Breast epithelium (tissue), 4 donors: ENCODE measurements around the gene MCM3AP. TPM values are rescaled to one million over a fixed set of nuclear protein-coding genes. Genes with fewer than 3 reads are reported as not detected.

Experiments
- DNase-seq, 2 donors: peaks; one replicate each; pipeline ENCODE4 v3.0.0-alpha.2; 2019; ENCODE audit warnings: low spot score in 2 of 2
- H3K27ac ChIP-seq, 2 donors: fragments of 200-600 bp; sonication (generic) in 1 of 2; one replicate each; pipeline ENCODE4 v1.5.1; 2016 to 2019; ENCODE audit warnings: mild to moderate bottlenecking in 1 of 2
- H3K27me3 ChIP-seq, 2 donors: fragments of 200-600 bp; sonication (generic) in 1 of 2; one replicate each; pipeline versions ENCODE4 v1.5.1 to v1.6.0; 2017 to 2019; ENCODE audit warnings: control low read depth in 1 of 2, mild to moderate bottlenecking in 1 of 2
- H3K36me3 ChIP-seq: fragments of 200-600 bp; one replicate; pipeline ENCODE4 v1.5.1; 2019
- H3K4me1 ChIP-seq, 2 donors: fragments of 200-600 bp; sonication (generic); one replicate each; pipeline ENCODE4 v1.5.1; 2016 to 2019; ENCODE audit warnings: control low read depth in 1 of 2
- H3K4me3 ChIP-seq, 3 donors: fragments of 200-600 bp; sonication (generic); 1 replicate in 2 of 3; 2 replicates in 1 of 3; pipeline ENCODE4 v1.5.1; 2016 to 2019; ENCODE audit warnings: mild to moderate bottlenecking in 3 of 3, moderate library complexity in 2 of 3
- H3K9me3 ChIP-seq, 2 donors: fragments of 200-600 bp; sonication (generic) in 1 of 2; one replicate each; pipeline ENCODE4 v1.5.1; 2016 to 2019; ENCODE audit warnings: control low read depth in 1 of 2
- CTCF ChIP-seq, 3 donors: fragments of 450-650 bp; IDR thresholded peaks; one replicate each; pipeline ENCODE4 v1.5.1; 2016 to 2017; ENCODE audit warnings: antibody characterized with exemption in 3 of 3, mild to moderate bottlenecking in 3 of 3, moderate library complexity in 3 of 3
- POLR2A ChIP-seq: fragments of 450-650 bp; IDR thresholded peaks from one replicate; pipeline ENCODE4 v1.6.1; 2016; ENCODE audit warnings: antibody characterized with exemption, mild to moderate bottlenecking, moderate library complexity
- POLR2AphosphoS5 ChIP-seq, 3 donors: sonication (generic); formaldehyde crosslinking; IDR thresholded peaks; one replicate each; pipeline ENCODE4 v1.6.1; 2017; ENCODE audit warnings: antibody characterized with exemption in 3 of 3
- intact Hi-C: fragments of 100-400 bp; cut with DNase I; formaldehyde crosslinking; loops from one replicate; pipeline ENCODE4 v1.15.1; 2023; ENCODE audit warnings: low total_unique reads
- total RNA-seq, 3 donors: library from RNA; depleted of rRNA; stranded (reverse); fragments of >200 nt; gene quantifications; one replicate each; pipeline ENCODE4 v1.1.0, GENCODE V29; 2016

The MCM3AP gene
- total RNA-seq, 3 donors from 2014 or later, result 91.5 to 100.0 (median 99.2) TPM

- DNase-seq, result peak; percentile 61 to 67
- Histone ChIP-seq H3K36me3 (no peaks in the 10 kb centered on the region), H3K9me3 (no peaks in the 10 kb centered on the region), H3K4me1 (peaks cover 0 to 4% of the 10 kb centered on the region in 2 donors), H3K4me3 (peak overlapping the region; percentile 38 to 71 (median 52)), H3K27ac (peak overlapping the region; percentile 30 to 88), H3K27me3 (no peaks in the 10 kb centered on the region)
- intact Hi-C loops, result no loop called here
- TF ChIP-seq POLR2AphosphoS5 (IDR thresholded peaks at IDR 0.05) (peak in 1 of 3 donors; percentile 49), POLR2A (no peak)
These were observed 10.8 kb upstream of the MCM3AP start for GRCh38 chr21:46295996-46296752.

- Histone ChIP-seq H3K4me3 (peak overlapping the region in 1 of 3 donors; percentile 43), H3K36me3 (no peaks in the 10 kb centered on the region), H3K9me3 (no peaks in the 10 kb centered on the region), H3K27ac (peak overlapping the region; percentile 30 to 86), H3K4me1 (peaks cover 0 to 4% of the 10 kb centered on the region in 2 donors), H3K27me3 (no peaks in the 10 kb centered on the region)
- intact Hi-C loops, result no loop called here
- no peak for DNase-seq
- TF ChIP-seq POLR2A (no peak), CTCF (IDR thresholded peaks at IDR 0.05) (no peak)
These were observed 9.9 kb upstream of the MCM3AP start for GRCh38 chr21:46295177-46295770.

GRCh38 chr21:46294647-46295176, 9.3 kb upstream of the MCM3AP start:
- H3K4me1 ChIP-seq, result peaks cover 0 to 4% of the 10 kb centered on the region in 2 donors
- no peak for DNase-seq
- H3K27me3 ChIP-seq, result no peaks in the 10 kb centered on the region
- no peaks in the 10 kb centered on the region for H3K9me3 ChIP-seq
- peak overlapping the region in 1 of 2 donors; percentile 86 for H3K27ac ChIP-seq
- intact Hi-C loops, result no loop called here
- no peaks in the 10 kb centered on the region for H3K36me3 ChIP-seq
- no peak overlapping the region for H3K4me3 ChIP-seq
- TF ChIP-seq POLR2AphosphoS5 (IDR thresholded peaks at IDR 0.05), result no peak
- TF ChIP-seq POLR2A, result no peak
- TF ChIP-seq CTCF (IDR thresholded peaks at IDR 0.05), result no peak

GRCh38 chr21:46291561-46291960, 6.2 kb upstream of the MCM3AP start:
- no peaks in the 10 kb centered on the region for H3K36me3 ChIP-seq
- no peak for DNase-seq
- H3K9me3 ChIP-seq, result no peaks in the 10 kb centered on the region
- no peaks in the 10 kb centered on the region for H3K27me3 ChIP-seq
- intact Hi-C loops, result no loop called here
- no peak overlapping the region for H3K27ac ChIP-seq
- H3K4me1 ChIP-seq, result no peaks in the 10 kb centered on the region
- TF ChIP-seq POLR2AphosphoS5 (IDR thresholded peaks at IDR 0.05) (no peak), POLR2A (no peak), CTCF (IDR thresholded peaks at IDR 0.05) (no peak)
- H3K4me3 ChIP-seq, result no peak overlapping the region

GRCh38 chr21:46289655-46290179, 4.3 kb upstream of the MCM3AP start:
- intact Hi-C loops, result no loop called here
- no peaks in the 10 kb centered on the region for H3K36me3 ChIP-seq

More at GRCh38 chr21:46289655-46290179, 4.3 kb upstream of the MCM3AP start:
- H3K27ac ChIP-seq, result no peak overlapping the region
- H3K9me3 ChIP-seq, result no peaks in the 10 kb centered on the region
- H3K4me3 ChIP-seq, result no peak overlapping the region
- H3K4me1 ChIP-seq, result peaks cover 0 to 7% of the 10 kb centered on the region in 2 donors
- DNase-seq, result no peak
- no peak for TF ChIP-seq CTCF (IDR thresholded peaks at IDR 0.05)
- no peak for TF ChIP-seq POLR2A
- TF ChIP-seq POLR2AphosphoS5 (IDR thresholded peaks at IDR 0.05), result no peak
- no peaks in the 10 kb centered on the region for H3K27me3 ChIP-seq
